Ishikawa (cell line): ENCODE results near the gene ELMOD3.

ENCODE experiments used
- RAD21 ChIP-seq: IDR thresholded peaks from 2 replicates; pipeline ENCODE4 v1.6.1; 2012; ENCODE audit warnings: low read depth
- TAF1 ChIP-seq: IDR thresholded peaks from 2 replicates; pipeline ENCODE4 v1.6.1; 2012; ENCODE audit warnings: low read depth, mild to moderate bottlenecking
- USF1 ChIP-seq: IDR thresholded peaks from 2 replicates; pipeline ENCODE4 v1.6.1; 2012

GRCh38 chr2:85423525-85423924, 69.0 kb downstream of the ELMOD3 start:
- TF ChIP-seq RAD21 (no peak), TAF1 (no peak), USF1 (no peak)
